ENCODE measurements around the gene LCK.

The LCK gene

GRCh38 chr1:32318127-32318869 is 67.2 kb downstream of the LCK start:
- DNase-seq (ENCODE audit: low read depth in 2 of 3, low spot score in 1 of 3): no peak

- DNase-seq (ENCODE audit: low read depth in 2 of 3, low spot score in 1 of 3): no peak
Observed at GRCh38 chr1:32321712-32322291, 70.7 kb downstream of the LCK start.

- DNase-seq (ENCODE audit: low read depth in 2 of 3, low spot score in 1 of 3): no peak
Observed at GRCh38 chr1:32327204-32327603, 76.1 kb downstream of the LCK start.

- DNase-seq (ENCODE audit: low read depth in 2 of 3, low spot score in 1 of 3): no peak
Observed at GRCh38 chr1:32329931-32330466, 78.9 kb downstream of the LCK start.

- DNase-seq (ENCODE audit: low read depth in 2 of 3, low spot score in 1 of 3): no peak
Observed at GRCh38 chr1:32330558-32331151, 79.6 kb downstream of the LCK start.

- no peak for DNase-seq (ENCODE audit: low read depth in 2 of 3, low spot score in 1 of 3)
Observed at GRCh38 chr1:32331549-32331948, 80.5 kb downstream of the LCK start.

- DNase-seq (ENCODE audit: low read depth in 2 of 3, low spot score in 1 of 3): no peak
Observed at GRCh38 chr1:32332290-32333079, 81.4 kb downstream of the LCK start.

- no peak for DNase-seq (ENCODE audit: low read depth in 2 of 3, low spot score in 1 of 3)
Observed at GRCh38 chr1:32333251-32333963, 82.3 kb downstream of the LCK start.

- DNase-seq (ENCODE audit: low read depth in 2 of 3, low spot score in 1 of 3): no peak
Observed at GRCh38 chr1:32334274-32334861, 83.3 kb downstream of the LCK start.

- peak in 2 of 3 donors; percentile 43 to 50 for DNase-seq (ENCODE audit: low read depth in 2 of 3, low spot score in 1 of 3)
Observed at GRCh38 chr1:32334864-32335534, 83.9 kb downstream of the LCK start.

- DNase-seq (ENCODE audit: low read depth in 2 of 3, low spot score in 1 of 3): no peak
Observed at GRCh38 chr1:32335535-32335789, 84.4 kb downstream of the LCK start.

Measured in stimulated activated CD4-positive, alpha-beta T cell treated with anti-CD3 and anti-CD28 coated beads, Interleukin-12 subunit alpha, Interleukin-12 subunit beta, amount 100 ng/mL, for 48 hours (primary cell).